GM12878 (cell line): ENCODE data around the gene GPR141.

Experiments
- CBX5 ChIP-seq: sonication (generic); IDR thresholded peaks from 2 replicates; pipeline ENCODE4 v1.6.1; 2016; ENCODE audit warnings: low read depth, moderate library complexity, mild to moderate bottlenecking, inconsistent platforms
- EP300 ChIP-seq, 2 experiments: fragments of 150-350 bp in 1 of 2; IDR thresholded peaks; 2 replicates each; pipeline ENCODE4 v1.6.1; 2011 to 2012; ENCODE audit warnings: low read depth in 2 of 2, low read length in 2 of 2, borderline replicate concordance in 1 of 2, improper control_type of control experiment in 1 of 2, inconsistent platforms in 1 of 2; ENCODE audit not compliant: control insufficient read depth in 1 of 2
- FOS ChIP-seq: IDR thresholded peaks from 3 replicates; pipeline ENCODE4 v1.6.1; 2011; ENCODE audit warnings: borderline replicate concordance; ENCODE audit not compliant: insufficient read length; ENCODE audit errors: extremely low read depth
- GABPA ChIP-seq: IDR thresholded peaks from 2 replicates; pipeline ENCODE4 v1.6.1; 2014; ENCODE audit warnings: antibody characterized with exemption, low read depth, mild to moderate bottlenecking, inconsistent platforms
- PML ChIP-seq: IDR thresholded peaks from 2 replicates; pipeline ENCODE4 v1.6.1; 2012; ENCODE audit warnings: low read length, inconsistent platforms
- POLR2A ChIP-seq: IDR thresholded peaks from 2 replicates; pipeline ENCODE4 v1.6.1; 2011; ENCODE audit warnings: low read depth, mild to moderate bottlenecking, low read length
- POLR2AphosphoS5 ChIP-seq: IDR thresholded peaks from 2 replicates; pipeline ENCODE4 v1.6.1; 2011; ENCODE audit warnings: mild to moderate bottlenecking, low read length, inconsistent platforms
- TAF1 ChIP-seq: IDR thresholded peaks from 2 replicates; pipeline ENCODE4 v1.6.1; 2011; ENCODE audit warnings: mild to moderate bottlenecking, low read depth, low read length, borderline replicate concordance
- TF ChIP-seq, protein P1 (sequence below), 3 experiments: IDR thresholded peaks in 2 of 3; conservative IDR thresholded peaks in 1 of 3; 2 replicates each; pipeline ENCODE4 v1.5.1; 2011; ENCODE audit warnings: low read depth in 3 of 3, low read length in 3 of 3, mild to moderate bottlenecking in 3 of 3, control low read depth in 2 of 3, moderate library complexity in 2 of 3, inconsistent platforms in 1 of 3, mixed read lengths in 1 of 3; ENCODE audit not compliant: control insufficient read depth in 2 of 3, insufficient read depth in 1 of 3; ENCODE audit errors: extremely low read depth in 1 of 3
- TF ChIP-seq, protein P2 (sequence below): IDR thresholded peaks from 2 replicates; pipeline ENCODE4 v1.6.1; 2011; ENCODE audit warnings: low read depth, low read length, improper control_type of control experiment, borderline replicate concordance

DNA sequence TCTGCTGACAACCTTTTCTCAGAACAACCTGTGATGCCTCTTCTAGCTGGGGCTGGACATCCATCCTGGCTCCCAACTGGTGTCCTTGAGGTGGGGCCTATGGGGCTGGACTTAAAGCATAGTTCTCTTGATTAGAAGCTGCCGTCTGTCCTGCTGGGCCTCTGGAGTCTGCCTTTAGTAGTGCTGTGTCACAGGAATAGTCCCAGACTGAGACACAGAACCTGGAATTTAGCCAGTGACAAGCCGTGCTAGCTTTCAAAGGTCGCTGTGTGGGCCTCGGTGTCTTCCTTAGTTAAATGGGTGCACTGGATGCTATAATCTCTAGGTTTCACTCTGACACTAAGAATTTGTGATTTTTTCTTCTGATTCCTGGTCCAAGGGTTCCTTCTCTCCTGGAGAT lies 41.2 kb downstream of the GPR141 start:
- TF ChIP-seq FOS = no peak
- no peak for TF ChIP-seq EP300 (IDR thresholded peaks at IDR 0.05; ENCODE audit: borderline replicate concordance in 1 of 2, control insufficient read depth in 1 of 2, low read depth in 2 of 2, low read length in 2 of 2)
- no peak for TF ChIP-seq GABPA
- no peak for TF ChIP-seq PML
- TF ChIP-seq, protein P1, sequence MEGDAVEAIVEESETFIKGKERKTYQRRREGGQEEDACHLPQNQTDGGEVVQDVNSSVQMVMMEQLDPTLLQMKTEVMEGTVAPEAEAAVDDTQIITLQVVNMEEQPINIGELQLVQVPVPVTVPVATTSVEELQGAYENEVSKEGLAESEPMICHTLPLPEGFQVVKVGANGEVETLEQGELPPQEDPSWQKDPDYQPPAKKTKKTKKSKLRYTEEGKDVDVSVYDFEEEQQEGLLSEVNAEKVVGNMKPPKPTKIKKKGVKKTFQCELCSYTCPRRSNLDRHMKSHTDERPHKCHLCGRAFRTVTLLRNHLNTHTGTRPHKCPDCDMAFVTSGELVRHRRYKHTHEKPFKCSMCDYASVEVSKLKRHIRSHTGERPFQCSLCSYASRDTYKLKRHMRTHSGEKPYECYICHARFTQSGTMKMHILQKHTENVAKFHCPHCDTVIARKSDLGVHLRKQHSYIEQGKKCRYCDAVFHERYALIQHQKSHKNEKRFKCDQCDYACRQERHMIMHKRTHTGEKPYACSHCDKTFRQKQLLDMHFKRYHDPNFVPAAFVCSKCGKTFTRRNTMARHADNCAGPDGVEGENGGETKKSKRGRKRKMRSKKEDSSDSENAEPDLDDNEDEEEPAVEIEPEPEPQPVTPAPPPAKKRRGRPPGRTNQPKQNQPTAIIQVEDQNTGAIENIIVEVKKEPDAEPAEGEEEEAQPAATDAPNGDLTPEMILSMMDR (IDR thresholded peaks at IDR 0.05 in 2 of 3, conservative IDR thresholded peaks at IDR 0.05 in 1 of 3; ENCODE audit: control insufficient read depth in 2 of 3, extremely low read depth in 1 of 3, insufficient read depth in 1 of 3, low read depth in 3 of 3, low read length in 3 of 3) = no peak
- TF ChIP-seq, protein P2, sequence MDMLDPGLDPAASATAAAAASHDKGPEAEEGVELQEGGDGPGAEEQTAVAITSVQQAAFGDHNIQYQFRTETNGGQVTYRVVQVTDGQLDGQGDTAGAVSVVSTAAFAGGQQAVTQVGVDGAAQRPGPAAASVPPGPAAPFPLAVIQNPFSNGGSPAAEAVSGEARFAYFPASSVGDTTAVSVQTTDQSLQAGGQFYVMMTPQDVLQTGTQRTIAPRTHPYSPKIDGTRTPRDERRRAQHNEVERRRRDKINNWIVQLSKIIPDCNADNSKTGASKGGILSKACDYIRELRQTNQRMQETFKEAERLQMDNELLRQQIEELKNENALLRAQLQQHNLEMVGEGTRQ = no peak
- TF ChIP-seq POLR2A = no peak
- TF ChIP-seq TAF1 = no peak
- no peak for TF ChIP-seq CBX5
- no peak for TF ChIP-seq POLR2AphosphoS5
